GM12865 (cell line): ENCODE data around the gene RNF135.
"Not testable (repeated sequence)": the region's sequence is repeated elsewhere in the genome, so short reads cannot be mapped to it uniquely, and the experiment has no call there.

Experiments
- DNase-seq: peaks from one replicate; pipeline ENCODE4 v3.0.0; 2010; ENCODE audit warnings: low read depth
- H3K4me3 ChIP-seq: 2 replicates; pipeline ENCODE4 v1.5.1; 2011; ENCODE audit warnings: mild to moderate bottlenecking, low read depth, low read length, control low read depth
- TF ChIP-seq, protein P1 (sequence below): IDR thresholded peaks from 2 replicates; pipeline ENCODE4 v1.5.1; 2011; ENCODE audit warnings: low read length, control low read depth, low read depth, inconsistent platforms; ENCODE audit not compliant: insufficient read depth; ENCODE audit errors: missing control alignments

The RNF135 gene

DNA sequence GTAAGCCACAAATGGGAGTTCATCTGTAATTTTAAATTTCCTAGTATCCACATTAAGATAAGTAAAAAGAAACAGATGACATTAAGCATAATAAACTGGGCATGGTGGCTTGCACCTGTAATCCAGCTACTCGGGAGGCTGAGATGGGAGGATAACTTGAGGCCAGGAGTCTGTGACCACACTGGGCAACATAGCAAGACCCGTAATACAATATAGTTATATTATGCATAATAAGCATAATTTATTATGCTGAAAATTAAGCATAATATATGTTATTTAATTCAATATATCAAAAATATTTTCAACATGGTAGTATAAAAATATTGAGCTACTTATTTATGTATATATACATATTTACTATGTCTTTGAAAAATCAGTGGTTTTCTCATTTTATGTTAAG lies 48.2 kb downstream of the RNF135 start:
- H3K4me3 ChIP-seq = no peak overlapping the region
- DNase-seq = no peak
- TF ChIP-seq, protein P1, sequence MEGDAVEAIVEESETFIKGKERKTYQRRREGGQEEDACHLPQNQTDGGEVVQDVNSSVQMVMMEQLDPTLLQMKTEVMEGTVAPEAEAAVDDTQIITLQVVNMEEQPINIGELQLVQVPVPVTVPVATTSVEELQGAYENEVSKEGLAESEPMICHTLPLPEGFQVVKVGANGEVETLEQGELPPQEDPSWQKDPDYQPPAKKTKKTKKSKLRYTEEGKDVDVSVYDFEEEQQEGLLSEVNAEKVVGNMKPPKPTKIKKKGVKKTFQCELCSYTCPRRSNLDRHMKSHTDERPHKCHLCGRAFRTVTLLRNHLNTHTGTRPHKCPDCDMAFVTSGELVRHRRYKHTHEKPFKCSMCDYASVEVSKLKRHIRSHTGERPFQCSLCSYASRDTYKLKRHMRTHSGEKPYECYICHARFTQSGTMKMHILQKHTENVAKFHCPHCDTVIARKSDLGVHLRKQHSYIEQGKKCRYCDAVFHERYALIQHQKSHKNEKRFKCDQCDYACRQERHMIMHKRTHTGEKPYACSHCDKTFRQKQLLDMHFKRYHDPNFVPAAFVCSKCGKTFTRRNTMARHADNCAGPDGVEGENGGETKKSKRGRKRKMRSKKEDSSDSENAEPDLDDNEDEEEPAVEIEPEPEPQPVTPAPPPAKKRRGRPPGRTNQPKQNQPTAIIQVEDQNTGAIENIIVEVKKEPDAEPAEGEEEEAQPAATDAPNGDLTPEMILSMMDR = no peak

DNA sequence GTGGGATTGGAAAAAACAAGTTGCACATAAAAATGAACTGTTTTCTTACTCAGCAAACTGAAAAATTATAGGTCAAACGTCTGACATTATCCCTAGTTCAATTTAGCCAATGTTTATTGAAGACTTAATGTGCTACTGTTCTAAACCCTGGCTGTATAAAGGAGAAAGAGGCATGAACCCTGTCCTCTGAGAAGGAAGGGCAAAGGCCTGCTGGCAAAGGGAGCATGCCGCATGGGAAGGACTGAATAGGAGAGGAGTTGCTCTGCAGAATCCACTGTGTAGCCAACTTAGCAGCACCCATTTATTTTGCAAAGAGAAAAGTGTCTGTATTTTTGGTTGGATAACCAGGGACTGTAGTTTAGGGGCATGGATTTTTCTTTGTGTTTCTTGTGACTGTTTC lies 52.3 kb downstream of the RNF135 start:
- H3K4me3 ChIP-seq, DNase-seq: not testable (repeated sequence)

DNA sequence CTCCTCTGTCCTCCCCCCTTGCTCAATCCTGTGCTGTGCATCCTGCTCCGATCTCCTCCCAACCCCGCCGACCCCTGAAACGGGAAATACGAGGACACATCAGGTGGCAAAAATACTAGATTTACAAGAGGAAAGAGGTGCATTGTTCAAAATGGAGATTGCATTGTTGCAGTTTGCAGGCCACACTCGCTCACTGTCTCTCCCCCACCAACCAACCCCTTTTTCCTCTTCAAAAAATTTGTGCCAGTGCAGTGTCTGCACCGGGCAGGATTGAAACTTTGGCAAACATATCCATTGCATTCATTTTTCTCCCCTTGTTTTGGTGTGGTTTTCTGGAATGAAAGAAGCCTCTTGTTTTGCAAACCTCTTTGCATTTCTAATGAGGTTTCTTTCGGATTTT lies 61.0 kb downstream of the RNF135 start:
- TF ChIP-seq, protein P1 = no peak
- H3K4me3 ChIP-seq = no peak overlapping the region

DNA sequence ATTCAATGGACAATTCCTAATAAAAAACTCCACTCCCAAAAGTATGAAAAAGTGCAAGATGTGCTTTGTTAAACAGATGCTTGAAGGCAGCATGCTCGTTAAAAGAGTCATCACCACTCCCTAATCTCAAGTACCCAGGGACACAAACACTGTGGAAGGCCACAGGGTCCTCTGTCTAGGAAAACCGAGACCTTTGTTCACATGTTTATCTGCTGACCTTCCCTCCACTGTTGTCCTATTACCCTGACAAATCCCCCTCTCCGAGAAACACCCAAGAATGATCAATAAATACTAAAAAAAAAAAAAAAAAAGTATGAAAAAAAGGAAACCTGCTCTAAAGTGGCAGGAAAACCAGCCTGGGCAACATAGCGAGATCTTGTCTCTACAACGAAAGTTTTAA lies 64.8 kb downstream of the RNF135 start:
- DNase-seq = not testable (repeated sequence)

More for the DNA sequence above, 61.0 kb downstream of the RNF135 start:
- no peak for DNase-seq

DNA sequence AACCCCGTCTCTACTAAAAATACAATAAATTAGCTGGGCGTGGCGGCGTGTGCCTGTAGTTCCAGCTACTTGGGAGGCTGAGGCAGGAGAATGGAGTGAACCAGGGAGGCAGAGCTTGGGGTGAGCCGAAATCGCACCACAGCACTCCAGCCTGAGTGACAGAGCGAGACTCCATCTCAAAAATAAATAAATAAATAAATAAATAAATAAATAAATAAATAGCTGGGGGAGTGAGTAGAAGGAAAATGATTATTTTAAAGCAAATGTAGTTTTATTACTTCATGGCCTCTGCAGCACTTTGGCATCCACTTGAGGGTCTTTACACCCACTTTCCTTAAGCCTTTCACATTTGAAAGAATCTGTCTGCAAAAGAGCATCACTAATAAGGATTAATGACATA lies 70.0 kb downstream of the RNF135 start:
- not testable (repeated sequence) for DNase-seq

More for the DNA sequence above, 64.8 kb downstream of the RNF135 start:
- H3K4me3 ChIP-seq = not testable (repeated sequence)

DNA sequence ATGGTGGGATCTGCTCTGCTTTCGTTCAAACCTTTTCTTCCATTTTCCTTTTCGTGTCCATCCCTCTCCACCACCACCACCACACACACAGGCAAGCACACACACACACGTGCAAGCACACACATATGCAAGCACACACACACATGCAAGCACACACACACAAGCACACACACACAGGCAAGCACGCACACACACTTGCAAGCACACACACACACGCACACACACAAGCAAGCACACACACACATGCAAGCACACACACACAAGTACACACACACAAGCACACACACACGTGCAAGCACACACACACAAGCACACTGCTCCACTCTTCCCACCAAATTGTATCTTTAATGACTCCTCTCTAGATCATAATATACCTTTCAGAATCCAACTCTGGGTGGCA lies 71.5 kb downstream of the RNF135 start:
- not testable (repeated sequence) for H3K4me3 ChIP-seq, DNase-seq

More for the DNA sequence above, 70.0 kb downstream of the RNF135 start:
- not testable (repeated sequence) for H3K4me3 ChIP-seq

DNA sequence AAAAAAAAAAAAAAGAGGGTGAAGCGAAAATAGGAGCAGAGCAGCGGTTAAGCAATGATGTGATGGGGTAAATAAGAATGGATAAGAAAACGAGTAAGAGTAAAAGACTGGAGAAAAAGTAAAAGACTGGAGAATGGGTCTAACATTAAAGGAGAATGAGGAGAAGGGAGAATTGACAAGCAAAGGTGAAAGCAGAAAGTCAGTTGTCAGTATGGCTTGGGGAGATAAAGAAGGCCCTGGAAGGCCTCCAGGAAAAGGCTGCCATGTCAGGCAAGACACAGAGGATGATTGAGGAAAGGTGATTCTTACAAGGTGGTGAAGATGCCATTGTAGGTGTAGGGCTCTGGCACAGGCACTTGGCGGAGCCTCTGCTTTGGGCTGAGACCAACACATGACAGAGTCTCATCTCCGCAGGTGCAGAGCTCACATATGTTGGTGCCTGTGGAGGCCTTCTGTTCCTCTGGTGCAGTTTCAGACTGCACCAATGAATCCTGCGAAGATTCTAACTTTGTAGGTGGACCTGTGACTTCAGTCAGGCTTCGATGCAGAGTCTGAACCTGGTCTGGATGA lies 76.1 kb downstream of the RNF135 start:
- not testable (repeated sequence) for DNase-seq, H3K4me3 ChIP-seq

DNA sequence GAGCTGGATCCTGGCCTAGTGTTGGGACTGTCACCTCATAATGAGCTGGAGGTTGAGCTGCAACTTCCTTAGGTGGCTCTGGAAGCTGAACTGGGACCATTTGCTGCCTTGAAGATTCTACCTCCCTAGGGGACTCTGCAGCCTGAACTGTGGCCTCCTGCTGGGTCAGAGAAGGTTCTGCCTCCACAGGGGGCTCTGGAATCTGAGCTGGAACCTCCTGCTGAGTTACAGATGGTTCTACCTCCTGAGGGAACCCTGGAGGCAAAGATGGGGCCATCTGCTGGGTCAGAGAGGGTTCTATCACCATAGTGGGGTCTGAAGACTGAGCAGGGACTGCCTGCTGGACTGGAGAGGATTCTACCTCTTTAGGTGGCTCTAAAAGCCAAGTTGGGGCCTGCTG lies 77.3 kb downstream of the RNF135 start:
- no peak overlapping the region for H3K4me3 ChIP-seq
- TF ChIP-seq, protein P1 = no peak
- no peak for DNase-seq

DNA sequence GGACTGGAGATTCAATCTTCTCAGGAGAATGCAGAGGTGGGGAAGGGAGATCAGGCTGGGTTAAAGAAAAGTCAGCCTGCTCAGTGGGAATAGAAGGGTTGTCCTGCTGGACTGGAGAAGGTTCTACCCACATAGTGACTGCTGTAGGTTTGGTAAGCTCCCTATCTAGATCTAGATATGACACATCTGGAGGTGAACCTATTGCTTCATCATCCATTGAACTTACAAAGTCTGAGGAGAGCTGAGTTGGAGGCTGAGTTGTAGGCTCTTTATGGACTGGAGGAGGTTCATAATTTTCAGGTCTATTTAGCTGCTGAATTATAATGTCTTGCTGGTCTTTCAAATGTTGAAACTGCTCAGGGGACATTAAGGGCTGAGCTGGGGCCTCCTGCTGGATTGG lies 77.9 kb downstream of the RNF135 start:
- DNase-seq = no peak

More for the DNA sequence above, 77.9 kb downstream of the RNF135 start:
- no peak overlapping the region for H3K4me3 ChIP-seq
- TF ChIP-seq, protein P1 = no peak
